A673 (cell line): ENCODE results near the gene LCE7A.

Experiments used
- CTCF ChIP-seq: fragments of 300-800, 200-600 bp; sonication (generic); conservative IDR thresholded peaks from 2 replicates; pipeline ENCODE4 v1.5.1; 2017; ENCODE audit warnings: low read depth, mild to moderate bottlenecking, antibody characterized with exemption, low read length, moderate library complexity, mixed read lengths
- EZH2 ChIP-seq: fragments of 200-600 bp; sonication (generic); IDR thresholded peaks from 2 replicates; pipeline ENCODE4 v1.6.1; 2017; ENCODE audit warnings: borderline replicate concordance, low read depth, mild to moderate bottlenecking, mixed read lengths, antibody characterized with exemption, low read length; ENCODE audit not compliant: poor library complexity, severe bottlenecking

DNA sequence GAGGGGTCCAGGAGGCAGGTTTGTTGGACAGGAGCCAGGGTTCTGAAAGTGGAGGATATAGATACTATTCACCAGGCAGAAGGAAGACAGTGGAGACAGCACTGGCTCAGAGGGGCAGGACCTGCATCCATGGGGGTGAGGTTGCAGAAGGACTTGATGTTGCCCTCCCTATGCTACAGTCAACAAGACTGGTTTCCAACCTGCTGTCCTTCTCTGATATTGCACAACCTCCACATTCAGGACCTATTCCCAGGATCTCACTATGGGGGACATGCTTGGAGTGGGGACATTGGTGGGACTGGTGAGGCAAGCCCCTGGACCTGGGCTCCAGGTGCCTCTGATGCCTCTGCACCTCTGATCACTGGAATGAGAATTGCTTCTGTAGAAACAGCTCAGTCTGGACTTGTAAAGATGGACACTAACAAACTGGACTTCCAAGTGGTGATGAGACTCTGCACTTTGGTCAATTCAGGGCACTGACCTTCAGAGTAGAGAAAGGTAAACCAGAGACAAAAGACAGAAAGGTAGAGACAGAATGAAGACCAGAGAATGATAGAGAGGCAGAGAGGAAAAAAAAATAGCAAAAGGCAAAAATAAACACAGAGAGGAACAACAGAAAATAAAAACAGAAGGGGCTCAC is 19.9 kb downstream of the LCE7A start:
- TF ChIP-seq CTCF (no peak), EZH2 (no peak)
